WTC11 (cell line): ENCODE measurements around the gene LRRC17. TPM values are rescaled to one million over a fixed set of nuclear protein-coding genes. Genes with fewer than 3 reads are reported as not detected.

Experiments used
- ATAC-seq: fragments of 200-7000 bp; cut with Tn5 transposase; 2 replicates; pipeline ENCODE4 v1.10.0; 2021; ENCODE audit warnings: mild to moderate bottlenecking, moderate library complexity
- CTCF ChIA-PET: fragments of 300-600 bp; sonication (Branson Sonifier 250); formaldehyde crosslinking; loops from one replicate; lab custom pipeline; 2021; ENCODE audit warnings: antibody characterized with exemption; lab: Charles Lee
- POLR2A ChIA-PET: fragments of 350-600 bp; sonication (Branson Sonifier 250); formaldehyde crosslinking; loops from one replicate; lab custom pipeline; 2021; ENCODE audit warnings: antibody characterized with exemption; lab: Charles Lee
- DNase-seq: peaks from one replicate; pipeline ENCODE4 v3.0.0; 2021; ENCODE audit warnings: low spot score
- H3K27ac Mint-ChIP-seq: 2 replicates; pipeline ENCODE4 v1.8.0; 2021; ENCODE audit warnings: mixed read lengths
- H3K27me3 Mint-ChIP-seq: 2 replicates; pipeline ENCODE4 v1.8.0; 2021; ENCODE audit warnings: low read depth, mild to moderate bottlenecking, moderate library complexity, mixed read lengths
- H3K36me3 Mint-ChIP-seq: 2 replicates; pipeline ENCODE4 v1.8.0; 2021; ENCODE audit warnings: mixed read lengths
- H3K4me1 Mint-ChIP-seq: 2 replicates; pipeline ENCODE4 v1.8.0; 2022; ENCODE audit warnings: mixed read lengths
- H3K4me3 Mint-ChIP-seq: 2 replicates; pipeline ENCODE4 v1.8.0; 2021; ENCODE audit warnings: mild to moderate bottlenecking, moderate library complexity, mixed read lengths
- H3K9me3 Mint-ChIP-seq: 2 replicates; pipeline ENCODE4 v1.8.0; 2021; ENCODE audit warnings: mixed read lengths
- CBFB ChIP-seq: sonication (generic); formaldehyde crosslinking; IDR thresholded peaks from 2 replicates; pipeline ENCODE4 v1.8.1; 2022; ENCODE audit warnings: mild to moderate bottlenecking, low read depth, missing genetic modification reagents
- CREB1 ChIP-seq: sonication (generic); formaldehyde crosslinking; IDR thresholded peaks from 2 replicates; pipeline ENCODE4 v1.8.0; 2023; ENCODE audit warnings: mild to moderate bottlenecking, missing genetic modification reagents
- ETV6 ChIP-seq: sonication (generic); formaldehyde crosslinking; IDR thresholded peaks from 2 replicates; pipeline ENCODE4 v1.8.1; 2022; ENCODE audit warnings: mild to moderate bottlenecking, missing genetic modification reagents
- FOXK1 ChIP-seq: sonication (generic); formaldehyde crosslinking; IDR thresholded peaks from 2 replicates; pipeline ENCODE4 v1.8.0; 2022; ENCODE audit warnings: mild to moderate bottlenecking, moderate library complexity, missing genetic modification reagents
- HMGA2 ChIP-seq: fragments of 250-450 bp; sonication (Bioruptor Pico); IDR thresholded peaks from 2 replicates; pipeline ENCODE4 v1.4.0; 2021; ENCODE audit warnings: mild to moderate bottlenecking, moderate library complexity
- IRF2 ChIP-seq: sonication (generic); formaldehyde crosslinking; IDR thresholded peaks from 2 replicates; pipeline ENCODE4 v1.8.0; 2022; ENCODE audit warnings: low read depth, missing genetic modification reagents, borderline replicate concordance
- JUN ChIP-seq: sonication (generic); formaldehyde crosslinking; IDR thresholded peaks from 2 replicates; pipeline ENCODE4 v1.8.0; 2023; ENCODE audit warnings: mild to moderate bottlenecking, missing genetic modification reagents
- SMAD4 ChIP-seq: sonication (generic); formaldehyde crosslinking; IDR thresholded peaks from 2 replicates; pipeline ENCODE4 v1.8.0; 2022; ENCODE audit warnings: mild to moderate bottlenecking, missing genetic modification reagents
- SOX15 ChIP-seq: fragments of 250-450 bp; sonication (Bioruptor Pico); IDR thresholded peaks from 2 replicates; pipeline ENCODE4 v1.9.0; 2021; ENCODE audit warnings: mild to moderate bottlenecking
- ZNF263 ChIP-seq: sonication (generic); formaldehyde crosslinking; IDR thresholded peaks from 2 replicates; pipeline ENCODE4 v1.8.1; 2022; ENCODE audit warnings: low read depth, mild to moderate bottlenecking, moderate library complexity, missing genetic modification reagents
- ZNF416 ChIP-seq: fragments of 250-450 bp; sonication (Bioruptor Pico); IDR thresholded peaks from 2 replicates; pipeline ENCODE4 v1.9.0; 2021; ENCODE audit warnings: mild to moderate bottlenecking, inconsistent platforms
- ZNF671 ChIP-seq: fragments of 250-450 bp; sonication (Bioruptor Pico); IDR thresholded peaks from 2 replicates; pipeline ENCODE4 v1.8.0; 2021; ENCODE audit warnings: mild to moderate bottlenecking
- total RNA-seq: library from RNA; stranded (reverse); gene quantifications from 3 replicates; pipeline ENCODE4 v1.2.3, GENCODE V29; 2021
- TF ChIP-seq, protein P1 (sequence below): sonication (generic); formaldehyde crosslinking; IDR thresholded peaks from 2 replicates; pipeline ENCODE4 v1.8.1; 2023; ENCODE audit warnings: mild to moderate bottlenecking, missing genetic modification reagents, borderline replicate concordance
- TF ChIP-seq, protein P2 (sequence below): sonication (generic); formaldehyde crosslinking; IDR thresholded peaks from 2 replicates; pipeline ENCODE4 v1.8.1; 2023; ENCODE audit warnings: mild to moderate bottlenecking, missing genetic modification reagents
- TF ChIP-seq, protein P3 (sequence below): sonication (generic); formaldehyde crosslinking; IDR thresholded peaks from 2 replicates; pipeline ENCODE4 v1.8.0; 2022; ENCODE audit warnings: mild to moderate bottlenecking, missing genetic modification reagents
- TF ChIP-seq, protein P4 (sequence below): sonication (generic); formaldehyde crosslinking; IDR thresholded peaks from 2 replicates; pipeline ENCODE4 v1.8.0; 2022; ENCODE audit warnings: mild to moderate bottlenecking, missing genetic modification reagents
- TF ChIP-seq, protein P5 (sequence below): fragments of 250-450 bp; sonication (Bioruptor Pico); IDR thresholded peaks from 2 replicates; pipeline ENCODE4 v1.9.0; 2021; ENCODE audit warnings: mild to moderate bottlenecking, borderline replicate concordance
- TF ChIP-seq, protein P6 (sequence below): fragments of 250-450 bp; sonication (Bioruptor Pico); conservative IDR thresholded peaks from 2 replicates; pipeline ENCODE4 v1.9.0; 2021; ENCODE audit warnings: mild to moderate bottlenecking
- TF ChIP-seq, protein P7 (sequence below): sonication (generic); formaldehyde crosslinking; IDR thresholded peaks from 2 replicates; pipeline ENCODE4 v1.8.1; 2023; ENCODE audit warnings: mild to moderate bottlenecking, missing genetic modification reagents, moderate library complexity
- TF ChIP-seq, protein P8 (sequence below): fragments of 250-450 bp; sonication (Bioruptor Pico); IDR thresholded peaks from 2 replicates; pipeline ENCODE4 v1.9.0; 2021; ENCODE audit warnings: mild to moderate bottlenecking
- TF ChIP-seq, protein P9 (sequence below): sonication (generic); formaldehyde crosslinking; IDR thresholded peaks from 2 replicates; pipeline ENCODE4 v1.8.1; 2022; ENCODE audit warnings: mild to moderate bottlenecking, missing genetic modification reagents, moderate library complexity, borderline replicate concordance

LRRC17 gene
- total RNA-seq, 1 experiment from 2014 or later: 1.6 TPM

DNA sequence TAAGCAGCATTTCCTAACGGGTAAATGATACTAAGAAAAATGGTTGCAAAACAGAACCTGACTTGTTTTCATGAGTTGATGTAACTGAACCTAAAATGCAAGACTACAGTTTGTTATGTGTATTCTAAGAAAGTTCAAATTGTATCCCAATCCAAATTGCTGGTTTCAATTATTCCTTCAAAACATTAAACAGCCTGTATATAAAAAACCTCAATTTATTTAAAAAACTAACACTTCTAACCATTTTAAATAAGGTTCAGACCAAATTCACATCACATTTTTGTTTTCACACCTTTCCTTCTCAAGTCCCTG is 80.9 kb downstream of the LRRC17 start:
- TF ChIP-seq, protein P1, sequence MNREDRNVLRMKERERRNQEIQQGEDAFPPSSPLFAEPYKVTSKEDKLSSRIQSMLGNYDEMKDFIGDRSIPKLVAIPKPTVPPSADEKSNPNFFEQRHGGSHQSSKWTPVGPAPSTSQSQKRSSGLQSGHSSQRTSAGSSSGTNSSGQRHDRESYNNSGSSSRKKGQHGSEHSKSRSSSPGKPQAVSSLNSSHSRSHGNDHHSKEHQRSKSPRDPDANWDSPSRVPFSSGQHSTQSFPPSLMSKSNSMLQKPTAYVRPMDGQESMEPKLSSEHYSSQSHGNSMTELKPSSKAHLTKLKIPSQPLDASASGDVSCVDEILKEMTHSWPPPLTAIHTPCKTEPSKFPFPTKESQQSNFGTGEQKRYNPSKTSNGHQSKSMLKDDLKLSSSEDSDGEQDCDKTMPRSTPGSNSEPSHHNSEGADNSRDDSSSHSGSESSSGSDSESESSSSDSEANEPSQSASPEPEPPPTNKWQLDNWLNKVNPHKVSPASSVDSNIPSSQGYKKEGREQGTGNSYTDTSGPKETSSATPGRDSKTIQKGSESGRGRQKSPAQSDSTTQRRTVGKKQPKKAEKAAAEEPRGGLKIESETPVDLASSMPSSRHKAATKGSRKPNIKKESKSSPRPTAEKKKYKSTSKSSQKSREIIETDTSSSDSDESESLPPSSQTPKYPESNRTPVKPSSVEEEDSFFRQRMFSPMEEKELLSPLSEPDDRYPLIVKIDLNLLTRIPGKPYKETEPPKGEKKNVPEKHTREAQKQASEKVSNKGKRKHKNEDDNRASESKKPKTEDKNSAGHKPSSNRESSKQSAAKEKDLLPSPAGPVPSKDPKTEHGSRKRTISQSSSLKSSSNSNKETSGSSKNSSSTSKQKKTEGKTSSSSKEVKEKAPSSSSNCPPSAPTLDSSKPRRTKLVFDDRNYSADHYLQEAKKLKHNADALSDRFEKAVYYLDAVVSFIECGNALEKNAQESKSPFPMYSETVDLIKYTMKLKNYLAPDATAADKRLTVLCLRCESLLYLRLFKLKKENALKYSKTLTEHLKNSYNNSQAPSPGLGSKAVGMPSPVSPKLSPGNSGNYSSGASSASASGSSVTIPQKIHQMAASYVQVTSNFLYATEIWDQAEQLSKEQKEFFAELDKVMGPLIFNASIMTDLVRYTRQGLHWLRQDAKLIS: no peak
- TF ChIP-seq ZNF416 (no peak), SMAD4 (no peak), SOX15 (CRISPR knock-in tag) (no peak), ZNF671 (CRISPR knock-in tag) (no peak), JUN (no peak), CREB1 (no peak), ZNF263 (CRISPR knock-in tag) (no peak), FOXK1 (CRISPR knock-in tag) (no peak), IRF2 (no peak), HMGA2 (CRISPR knock-in tag) (no peak), CBFB (CRISPR knock-in tag) (no peak)
- TF ChIP-seq, protein P2, sequence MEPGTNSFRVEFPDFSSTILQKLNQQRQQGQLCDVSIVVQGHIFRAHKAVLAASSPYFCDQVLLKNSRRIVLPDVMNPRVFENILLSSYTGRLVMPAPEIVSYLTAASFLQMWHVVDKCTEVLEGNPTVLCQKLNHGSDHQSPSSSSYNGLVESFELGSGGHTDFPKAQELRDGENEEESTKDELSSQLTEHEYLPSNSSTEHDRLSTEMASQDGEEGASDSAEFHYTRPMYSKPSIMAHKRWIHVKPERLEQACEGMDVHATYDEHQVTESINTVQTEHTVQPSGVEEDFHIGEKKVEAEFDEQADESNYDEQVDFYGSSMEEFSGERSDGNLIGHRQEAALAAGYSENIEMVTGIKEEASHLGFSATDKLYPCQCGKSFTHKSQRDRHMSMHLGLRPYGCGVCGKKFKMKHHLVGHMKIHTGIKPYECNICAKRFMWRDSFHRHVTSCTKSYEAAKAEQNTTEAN (CRISPR knock-in tag): no peak
- TF ChIP-seq, protein P3, sequence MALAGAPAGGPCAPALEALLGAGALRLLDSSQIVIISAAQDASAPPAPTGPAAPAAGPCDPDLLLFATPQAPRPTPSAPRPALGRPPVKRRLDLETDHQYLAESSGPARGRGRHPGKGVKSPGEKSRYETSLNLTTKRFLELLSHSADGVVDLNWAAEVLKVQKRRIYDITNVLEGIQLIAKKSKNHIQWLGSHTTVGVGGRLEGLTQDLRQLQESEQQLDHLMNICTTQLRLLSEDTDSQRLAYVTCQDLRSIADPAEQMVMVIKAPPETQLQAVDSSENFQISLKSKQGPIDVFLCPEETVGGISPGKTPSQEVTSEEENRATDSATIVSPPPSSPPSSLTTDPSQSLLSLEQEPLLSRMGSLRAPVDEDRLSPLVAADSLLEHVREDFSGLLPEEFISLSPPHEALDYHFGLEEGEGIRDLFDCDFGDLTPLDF (CRISPR knock-in tag): no peak
- TF ChIP-seq, protein P4, sequence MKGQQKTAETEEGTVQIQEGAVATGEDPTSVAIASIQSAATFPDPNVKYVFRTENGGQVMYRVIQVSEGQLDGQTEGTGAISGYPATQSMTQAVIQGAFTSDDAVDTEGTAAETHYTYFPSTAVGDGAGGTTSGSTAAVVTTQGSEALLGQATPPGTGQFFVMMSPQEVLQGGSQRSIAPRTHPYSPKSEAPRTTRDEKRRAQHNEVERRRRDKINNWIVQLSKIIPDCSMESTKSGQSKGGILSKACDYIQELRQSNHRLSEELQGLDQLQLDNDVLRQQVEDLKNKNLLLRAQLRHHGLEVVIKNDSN: no peak
- TF ChIP-seq, protein P5, sequence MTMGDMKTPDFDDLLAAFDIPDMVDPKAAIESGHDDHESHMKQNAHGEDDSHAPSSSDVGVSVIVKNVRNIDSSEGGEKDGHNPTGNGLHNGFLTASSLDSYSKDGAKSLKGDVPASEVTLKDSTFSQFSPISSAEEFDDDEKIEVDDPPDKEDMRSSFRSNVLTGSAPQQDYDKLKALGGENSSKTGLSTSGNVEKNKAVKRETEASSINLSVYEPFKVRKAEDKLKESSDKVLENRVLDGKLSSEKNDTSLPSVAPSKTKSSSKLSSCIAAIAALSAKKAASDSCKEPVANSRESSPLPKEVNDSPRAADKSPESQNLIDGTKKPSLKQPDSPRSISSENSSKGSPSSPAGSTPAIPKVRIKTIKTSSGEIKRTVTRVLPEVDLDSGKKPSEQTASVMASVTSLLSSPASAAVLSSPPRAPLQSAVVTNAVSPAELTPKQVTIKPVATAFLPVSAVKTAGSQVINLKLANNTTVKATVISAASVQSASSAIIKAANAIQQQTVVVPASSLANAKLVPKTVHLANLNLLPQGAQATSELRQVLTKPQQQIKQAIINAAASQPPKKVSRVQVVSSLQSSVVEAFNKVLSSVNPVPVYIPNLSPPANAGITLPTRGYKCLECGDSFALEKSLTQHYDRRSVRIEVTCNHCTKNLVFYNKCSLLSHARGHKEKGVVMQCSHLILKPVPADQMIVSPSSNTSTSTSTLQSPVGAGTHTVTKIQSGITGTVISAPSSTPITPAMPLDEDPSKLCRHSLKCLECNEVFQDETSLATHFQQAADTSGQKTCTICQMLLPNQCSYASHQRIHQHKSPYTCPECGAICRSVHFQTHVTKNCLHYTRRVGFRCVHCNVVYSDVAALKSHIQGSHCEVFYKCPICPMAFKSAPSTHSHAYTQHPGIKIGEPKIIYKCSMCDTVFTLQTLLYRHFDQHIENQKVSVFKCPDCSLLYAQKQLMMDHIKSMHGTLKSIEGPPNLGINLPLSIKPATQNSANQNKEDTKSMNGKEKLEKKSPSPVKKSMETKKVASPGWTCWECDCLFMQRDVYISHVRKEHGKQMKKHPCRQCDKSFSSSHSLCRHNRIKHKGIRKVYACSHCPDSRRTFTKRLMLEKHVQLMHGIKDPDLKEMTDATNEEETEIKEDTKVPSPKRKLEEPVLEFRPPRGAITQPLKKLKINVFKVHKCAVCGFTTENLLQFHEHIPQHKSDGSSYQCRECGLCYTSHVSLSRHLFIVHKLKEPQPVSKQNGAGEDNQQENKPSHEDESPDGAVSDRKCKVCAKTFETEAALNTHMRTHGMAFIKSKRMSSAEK (CRISPR knock-in tag): no peak
- Mint-ChIP-seq H3K27me3 (no peaks in the 10 kb centered on the region), H3K4me1 (no peaks in the 10 kb centered on the region), H3K36me3 (no peaks in the 10 kb centered on the region), H3K27ac (no peak overlapping the region), H3K4me3 (no peak overlapping the region), H3K9me3 (peaks cover 6% of the 10 kb centered on the region; the same call in 1 of the 2 replicates)
- ATAC-seq: no peak
- DNase-seq: no peak
- CTCF ChIA-PET: interaction anchor here (1.1 kb wide), 1 partner anchor 68 kb away, joined by 4 read pairs; no protein-coding TSS in a partner anchor
- POLR2A ChIA-PET: no interaction called here

DNA sequence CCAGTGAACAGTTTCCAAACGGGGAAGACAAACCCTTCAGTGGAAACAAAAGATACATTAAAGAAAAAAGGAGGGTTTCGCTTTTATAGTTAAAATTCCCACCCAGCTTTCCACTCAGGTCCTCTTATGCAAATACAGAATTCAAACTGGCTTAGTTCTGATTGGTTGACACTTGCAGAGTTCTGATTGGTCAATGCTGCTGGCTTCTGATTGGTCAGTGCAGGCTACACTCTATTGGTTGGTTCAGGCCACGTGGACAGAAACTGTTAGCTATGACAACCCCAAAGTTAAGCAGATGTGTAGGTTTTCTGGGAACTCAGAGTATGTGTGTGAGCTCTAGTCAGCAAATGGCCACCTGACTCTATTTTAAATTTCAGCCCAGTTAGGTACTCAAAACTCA is 81.8 kb downstream of the LRRC17 start:
- CTCF ChIA-PET: no interaction called here
- TF ChIP-seq, protein P6, sequence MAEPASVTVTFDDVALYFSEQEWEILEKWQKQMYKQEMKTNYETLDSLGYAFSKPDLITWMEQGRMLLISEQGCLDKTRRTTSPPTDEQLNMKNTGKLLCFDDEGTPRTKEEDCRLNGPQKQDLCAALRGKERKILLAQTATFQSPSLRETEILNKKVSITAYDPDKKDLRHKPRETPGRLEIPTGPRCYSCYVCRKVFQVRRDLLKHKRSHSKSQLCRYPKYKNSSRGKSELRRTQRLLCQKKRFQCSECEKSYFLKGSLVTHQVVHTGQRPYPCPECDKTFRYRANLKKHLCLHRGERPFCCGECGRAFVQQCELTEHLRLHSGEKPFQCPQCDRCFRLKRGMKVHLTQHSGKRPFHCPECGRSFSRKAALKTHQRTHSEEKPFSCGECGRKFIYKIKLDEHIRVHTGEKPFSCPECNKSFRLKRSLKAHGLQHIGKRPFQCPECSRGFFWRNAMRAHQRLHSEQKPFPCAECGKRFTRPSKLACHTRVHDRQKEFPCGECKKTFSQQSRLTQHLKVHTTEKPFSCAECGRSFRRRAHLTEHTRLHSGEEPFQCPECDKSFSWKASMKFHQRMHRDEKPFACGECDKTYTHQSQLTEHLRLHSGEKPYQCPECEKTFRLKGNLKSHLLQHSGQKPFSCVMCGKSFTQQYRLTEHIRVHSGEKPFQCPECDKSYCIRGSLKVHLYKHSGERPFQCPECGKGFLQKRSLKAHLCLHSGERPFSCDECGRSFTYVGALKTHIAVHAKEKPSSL (CRISPR knock-in tag): no peak
- TF ChIP-seq, protein P7, sequence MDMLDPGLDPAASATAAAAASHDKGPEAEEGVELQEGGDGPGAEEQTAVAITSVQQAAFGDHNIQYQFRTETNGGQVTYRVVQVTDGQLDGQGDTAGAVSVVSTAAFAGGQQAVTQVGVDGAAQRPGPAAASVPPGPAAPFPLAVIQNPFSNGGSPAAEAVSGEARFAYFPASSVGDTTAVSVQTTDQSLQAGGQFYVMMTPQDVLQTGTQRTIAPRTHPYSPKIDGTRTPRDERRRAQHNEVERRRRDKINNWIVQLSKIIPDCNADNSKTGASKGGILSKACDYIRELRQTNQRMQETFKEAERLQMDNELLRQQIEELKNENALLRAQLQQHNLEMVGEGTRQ (CRISPR knock-in tag): no peak
- TF ChIP-seq, protein P8, sequence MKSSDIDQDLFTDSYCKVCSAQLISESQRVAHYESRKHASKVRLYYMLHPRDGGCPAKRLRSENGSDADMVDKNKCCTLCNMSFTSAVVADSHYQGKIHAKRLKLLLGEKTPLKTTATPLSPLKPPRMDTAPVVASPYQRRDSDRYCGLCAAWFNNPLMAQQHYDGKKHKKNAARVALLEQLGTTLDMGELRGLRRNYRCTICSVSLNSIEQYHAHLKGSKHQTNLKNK (CRISPR knock-in tag): no peak
- TF ChIP-seq ETV6 (CRISPR knock-in tag) (no peak), HMGA2 (CRISPR knock-in tag) (no peak)
- TF ChIP-seq, protein P9, sequence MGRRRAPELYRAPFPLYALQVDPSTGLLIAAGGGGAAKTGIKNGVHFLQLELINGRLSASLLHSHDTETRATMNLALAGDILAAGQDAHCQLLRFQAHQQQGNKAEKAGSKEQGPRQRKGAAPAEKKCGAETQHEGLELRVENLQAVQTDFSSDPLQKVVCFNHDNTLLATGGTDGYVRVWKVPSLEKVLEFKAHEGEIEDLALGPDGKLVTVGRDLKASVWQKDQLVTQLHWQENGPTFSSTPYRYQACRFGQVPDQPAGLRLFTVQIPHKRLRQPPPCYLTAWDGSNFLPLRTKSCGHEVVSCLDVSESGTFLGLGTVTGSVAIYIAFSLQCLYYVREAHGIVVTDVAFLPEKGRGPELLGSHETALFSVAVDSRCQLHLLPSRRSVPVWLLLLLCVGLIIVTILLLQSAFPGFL (CRISPR knock-in tag): no peak

More for the DNA sequence above, 81.8 kb downstream of the LRRC17 start:
- Mint-ChIP-seq H3K27me3 (no peaks in the 10 kb centered on the region), H3K27ac (no peak overlapping the region), H3K9me3 (peaks cover 6% of the 10 kb centered on the region; the same call in 1 of the 2 replicates), H3K4me1 (no peaks in the 10 kb centered on the region), H3K4me3 (no peak overlapping the region), H3K36me3 (no peaks in the 10 kb centered on the region)
- ATAC-seq (no peak), DNase-seq (no peak)
- POLR2A ChIA-PET: no interaction called here
